Fibroblast of skin of right quadriceps (primary cell): ENCODE data around the gene AGPAT2.

Experiments used
- DNase-seq: peaks from one replicate; pipeline ENCODE4 v3.0.0-alpha.2; 2013

The AGPAT2 gene

GRCh38 chr9:136687721-136688223 is 515 bp upstream of the AGPAT2 start:
- no peak for DNase-seq

GRCh38 chr9:136686534-136686793 is 793 bp downstream of the AGPAT2 start:
- DNase-seq = no peak

GRCh38 chr9:136685790-136686533 is 1.3 kb downstream of the AGPAT2 start:
- no peak for DNase-seq

GRCh38 chr9:136685216-136685615 is 2.0 kb downstream of the AGPAT2 start:
- DNase-seq = no peak

GRCh38 chr9:136684799-136685198 is 2.5 kb downstream of the AGPAT2 start:
- DNase-seq = no peak

GRCh38 chr9:136684339-136684738 is 2.9 kb downstream of the AGPAT2 start:
- DNase-seq = no peak

GRCh38 chr9:136683755-136684154 is 3.5 kb downstream of the AGPAT2 start:
- no peak for DNase-seq

- no peak for DNase-seq
Measured at GRCh38 chr9:136683173-136683745, 4.0 kb downstream of the AGPAT2 start.

GRCh38 chr9:136682710-136683109 is 4.5 kb downstream of the AGPAT2 start:
- no peak for DNase-seq

- no peak for DNase-seq
Measured at GRCh38 chr9:136681945-136682699, 5.1 kb downstream of the AGPAT2 start.

- DNase-seq = no peak
Measured at GRCh38 chr9:136681029-136681428, 6.2 kb downstream of the AGPAT2 start.

- no peak for DNase-seq
Measured at GRCh38 chr9:136679431-136679941, 7.8 kb downstream of the AGPAT2 start.

GRCh38 chr9:136678624-136679023 is 8.6 kb downstream of the AGPAT2 start:
- DNase-seq = no peak

GRCh38 chr9:136678034-136678433 is 9.2 kb downstream of the AGPAT2 start:
- no peak for DNase-seq

- no peak for DNase-seq
Measured at GRCh38 chr9:136676920-136677686, 10.2 kb downstream of the AGPAT2 start.

GRCh38 chr9:136676297-136676794 is 10.9 kb downstream of the AGPAT2 start:
- no peak for DNase-seq

- no peak for DNase-seq
Measured at GRCh38 chr9:136675477-136676296, 11.6 kb downstream of the AGPAT2 start.

- DNase-seq = no peak
Measured at GRCh38 chr9:136674786-136675349, 12.4 kb downstream of the AGPAT2 start.

GRCh38 chr9:136673975-136674785 is 13.1 kb downstream of the AGPAT2 start:
- DNase-seq = no peak

GRCh38 chr9:136673088-136673974 is 13.9 kb downstream of the AGPAT2 start:
- DNase-seq = no peak
